Esophagus (tissue), 2 donors: Measurements from ENCODE around the gene EHD3. TPM values are rescaled to one million over a fixed set of nuclear protein-coding genes. Genes with fewer than 3 reads are reported as not detected.
A peak's percentile ranks its signal among the peaks of the same experiment; 100 is the strongest.

Experiments used
- H3K27ac ChIP-seq, 2 donors: one replicate each; pipeline ENCODE4 v1.5.1; 2013; ENCODE audit warnings: low read depth in 2 of 2, mild to moderate bottlenecking in 2 of 2, inconsistent platforms in 1 of 2, low read length in 1 of 2, moderate library complexity in 1 of 2
- H3K27me3 ChIP-seq, 2 donors: one replicate each; pipeline ENCODE4 v1.6.1; 2013; ENCODE audit warnings: low read length in 2 of 2, control low read depth in 1 of 2, mild to moderate bottlenecking in 1 of 2; ENCODE audit not compliant: insufficient read depth in 2 of 2, control insufficient read depth in 1 of 2
- H3K36me3 ChIP-seq, 2 donors: one replicate each; pipeline ENCODE4 v1.6.1; 2013; ENCODE audit warnings: low read length in 1 of 2; ENCODE audit not compliant: control insufficient read depth in 2 of 2, insufficient read depth in 2 of 2
- H3K4me1 ChIP-seq, 2 donors: one replicate each; pipeline ENCODE4 v1.6.1; 2013; ENCODE audit warnings: low read length in 1 of 2; ENCODE audit not compliant: control insufficient read depth in 2 of 2, insufficient read depth in 2 of 2
- H3K4me3 ChIP-seq, 2 donors: one replicate each; pipeline ENCODE4 v1.5.1; 2013; ENCODE audit warnings: low read length in 2 of 2, mild to moderate bottlenecking in 2 of 2, low read depth in 1 of 2, moderate library complexity in 1 of 2
- H3K9me3 ChIP-seq, 2 donors: one replicate each; pipeline ENCODE4 v1.6.1; 2013; ENCODE audit warnings: mild to moderate bottlenecking in 2 of 2, low read depth in 1 of 2, low read length in 1 of 2, moderate library complexity in 1 of 2; ENCODE audit not compliant: control insufficient read depth in 2 of 2, insufficient read depth in 1 of 2
- WGBS, 2 donors: extraction: QIAGEN DNeasy Blood & Tissue Kit; methylation state at CpG; one replicate each; pipeline ENCODE4 v1.1.7; 2013; 5-methylcytosine and 5-hydroxymethylcytosine counted together
- polyA plus RNA-seq, 2 donors: library from polyadenylated mRNA; stranded (reverse); fragments of 200-250 nt; gene quantifications; one replicate each; pipeline ENCODE4 v1.2.3, GENCODE V29; 2013
- donor health status: healthy with polysubstance abuse.
- donor health status: Bipolar disorder and iron deficiency.

Gene EHD3
- polyA plus RNA-seq, 2 donors = 24.1 to 27.4 TPM

DNA sequence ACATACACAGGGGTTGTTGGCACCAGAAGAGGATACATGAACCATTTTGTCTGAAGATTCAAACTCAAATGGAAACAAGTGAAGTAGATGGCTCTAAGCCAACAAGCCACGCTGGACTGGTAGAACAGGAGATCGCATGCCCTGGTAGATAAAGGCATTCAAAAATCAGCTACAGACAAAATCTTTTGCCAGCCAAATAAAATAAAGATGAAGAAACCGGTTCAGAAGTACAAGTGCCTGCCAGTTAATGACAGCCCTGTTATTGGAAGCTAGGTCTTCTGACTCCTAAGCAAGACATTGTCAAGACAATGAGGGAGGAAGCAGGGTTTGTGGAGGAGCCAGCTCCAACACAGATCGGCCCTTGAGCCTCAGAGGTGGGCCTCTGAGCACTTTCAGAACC, 52.3 kb downstream of the EHD3 start:
- Histone ChIP-seq H3K36me3 (peaks cover 0 to 2% of the 10 kb centered on the region in 2 donors), H3K9me3 (no peaks in the 10 kb centered on the region), H3K27ac (peak overlapping the region; percentile 77 to 92), H3K27me3 (no peaks in the 10 kb centered on the region), H3K4me1 (peaks cover 0 to 11% of the 10 kb centered on the region in 2 donors), H3K4me3 (no peak overlapping the region)
- 42 to 54% methylated on average over 4 of the region's 4 CpGs for WGBS, 2 donors

GRCh38 chr2:31286961-31287550, 53.1 kb downstream of the EHD3 start:
- Histone ChIP-seq H3K4me1 (peaks cover 0 to 11% of the 10 kb centered on the region in 2 donors), H3K9me3 (no peaks in the 10 kb centered on the region), H3K36me3 (peaks cover 0 to 2% of the 10 kb centered on the region in 2 donors), H3K27me3 (no peaks in the 10 kb centered on the region), H3K4me3 (no peak overlapping the region), H3K27ac (peak overlapping the region; percentile 77 to 82)
- 74 to 83% methylated on average over 5 of the region's 5 CpGs for WGBS, 2 donors

DNA sequence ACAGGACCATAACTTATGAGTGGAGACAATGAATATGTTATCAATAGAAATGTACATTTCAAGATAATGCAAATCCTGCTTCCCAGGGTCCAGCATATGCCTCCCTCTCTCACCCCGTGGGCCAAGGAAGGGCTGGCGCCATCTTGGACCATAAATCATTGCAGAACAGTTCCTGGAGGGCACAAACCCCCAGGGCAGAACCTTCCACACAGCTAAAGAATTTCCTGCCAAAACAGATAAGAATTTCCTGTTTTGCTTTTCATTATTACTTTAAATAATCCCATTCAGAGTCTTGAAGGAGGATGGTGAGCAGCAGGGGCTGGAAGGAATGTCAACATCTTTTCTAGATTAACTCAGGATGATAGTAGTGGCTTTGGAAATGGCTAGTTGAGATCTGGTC, 53.7 kb downstream of the EHD3 start:
- Histone ChIP-seq H3K9me3 (no peaks in the 10 kb centered on the region), H3K4me1 (peaks cover 0 to 11% of the 10 kb centered on the region in 2 donors)

DNA sequence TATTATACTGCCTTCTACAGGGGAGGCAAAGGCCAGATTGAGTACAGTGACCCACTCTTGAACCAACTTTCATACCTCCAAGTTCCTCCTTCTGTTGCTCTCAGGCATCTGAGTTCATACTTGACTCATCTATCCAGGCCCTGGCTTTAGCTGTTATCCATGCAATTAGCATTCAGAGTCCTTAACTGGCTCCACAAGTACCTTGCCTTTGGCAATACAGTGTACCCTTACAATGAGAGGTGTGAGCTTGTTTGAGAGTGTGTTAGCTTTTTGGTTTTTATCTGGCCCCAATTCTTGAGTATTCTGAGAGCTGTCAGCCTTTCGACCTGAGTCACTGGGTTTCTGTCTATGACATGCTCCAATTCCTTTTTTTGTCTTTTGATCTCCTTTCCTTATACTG, 60.2 kb downstream of the EHD3 start:
- no peaks in the 10 kb centered on the region for H3K27me3 ChIP-seq
- peak overlapping the region; percentile 68 to 88 for H3K27ac ChIP-seq
- H3K36me3 ChIP-seq = no peaks in the 10 kb centered on the region
- peaks cover 3 to 22% of the 10 kb centered on the region in 2 donors for H3K4me1 ChIP-seq
- no peak overlapping the region for H3K4me3 ChIP-seq
- H3K9me3 ChIP-seq = no peaks in the 10 kb centered on the region
- WGBS, 2 donors = 53 to 65% methylated on average over 1 of the region's 1 CpG

More for the DNA sequence above, 53.7 kb downstream of the EHD3 start:
- WGBS, 2 donors = 39 to 48% methylated on average over 2 of the region's 2 CpGs
- peaks cover 0 to 2% of the 10 kb centered on the region in 2 donors for H3K36me3 ChIP-seq
- H3K4me3 ChIP-seq = no peak overlapping the region
- no peaks in the 10 kb centered on the region for H3K27me3 ChIP-seq
- H3K27ac ChIP-seq = no peak overlapping the region

DNA sequence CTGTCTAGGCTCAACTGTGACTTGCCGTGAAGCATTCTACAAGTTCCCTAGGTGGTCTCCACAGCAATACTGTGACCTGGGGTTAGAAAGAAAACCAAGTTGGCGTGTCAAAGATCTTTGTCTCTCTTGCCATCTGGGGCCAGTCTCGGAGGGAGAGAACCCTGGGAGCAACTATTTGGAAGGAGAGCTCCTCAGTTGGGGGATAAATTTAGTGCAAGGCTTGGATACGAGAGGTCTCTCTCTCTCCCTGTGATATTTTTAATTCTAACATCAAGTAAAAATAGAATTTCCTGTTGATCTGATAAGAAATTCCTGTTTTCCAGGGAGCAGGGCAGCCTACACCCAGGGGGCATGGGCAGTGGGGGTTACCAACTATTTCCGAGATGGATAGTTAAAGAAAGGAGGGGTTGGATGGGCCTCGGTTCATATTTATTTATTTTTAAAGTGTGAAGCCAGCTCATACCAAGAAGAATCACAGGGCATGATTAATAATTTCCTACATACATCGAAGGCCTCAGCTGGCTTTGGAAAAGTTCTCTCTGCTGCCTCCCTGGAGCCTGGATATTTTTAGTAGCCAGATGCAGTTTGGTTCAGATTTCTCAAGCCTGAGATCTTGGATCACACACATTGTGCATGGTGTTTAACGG, 62.8 kb downstream of the EHD3 start:
- H3K4me3 ChIP-seq = no peak overlapping the region
- no peaks in the 10 kb centered on the region for H3K36me3 ChIP-seq
- no peaks in the 10 kb centered on the region for H3K9me3 ChIP-seq
- peaks cover 3 to 22% of the 10 kb centered on the region in 2 donors for H3K4me1 ChIP-seq
- WGBS, 2 donors = 43 to 51% methylated on average over 8 of the region's 8 CpGs
- no peaks in the 10 kb centered on the region for H3K27me3 ChIP-seq
- peak overlapping the region; percentile 62 to 79 for H3K27ac ChIP-seq

- Histone ChIP-seq H3K36me3 (no peaks in the 10 kb centered on the region), H3K9me3 (no peaks in the 10 kb centered on the region), H3K27ac (peak overlapping the region; percentile 62 to 79), H3K4me3 (no peak overlapping the region), H3K27me3 (no peaks in the 10 kb centered on the region), H3K4me1 (peaks cover 3 to 22% of the 10 kb centered on the region in 2 donors)
- 37 to 38% methylated on average over 1 of the region's 1 CpG for WGBS, 2 donors
These were observed 63.8 kb downstream of the EHD3 start for GRCh38 chr2:31297751-31298150.

GRCh38 chr2:31299547-31299946, 65.6 kb downstream of the EHD3 start:
- no peak overlapping the region for H3K4me3 ChIP-seq
- no peaks in the 10 kb centered on the region for H3K27me3 ChIP-seq
- no peaks in the 10 kb centered on the region for H3K36me3 ChIP-seq
- no peaks in the 10 kb centered on the region for H3K9me3 ChIP-seq
- peaks cover 3 to 15% of the 10 kb centered on the region in 2 donors for H3K4me1 ChIP-seq
- 65 to 72% methylated on average over 4 of the region's 4 CpGs for whole genome bisulfite sequencing, 2 donors
- H3K27ac ChIP-seq = no peak overlapping the region

GRCh38 chr2:31300309-31300708, 66.4 kb downstream of the EHD3 start:
- no peak overlapping the region for H3K4me3 ChIP-seq
- no peaks in the 10 kb centered on the region for H3K9me3 ChIP-seq
- peaks cover 3 to 12% of the 10 kb centered on the region in 2 donors for H3K4me1 ChIP-seq
- H3K27me3 ChIP-seq = no peaks in the 10 kb centered on the region
- H3K27ac ChIP-seq = no peak overlapping the region
- no peaks in the 10 kb centered on the region for H3K36me3 ChIP-seq

DNA sequence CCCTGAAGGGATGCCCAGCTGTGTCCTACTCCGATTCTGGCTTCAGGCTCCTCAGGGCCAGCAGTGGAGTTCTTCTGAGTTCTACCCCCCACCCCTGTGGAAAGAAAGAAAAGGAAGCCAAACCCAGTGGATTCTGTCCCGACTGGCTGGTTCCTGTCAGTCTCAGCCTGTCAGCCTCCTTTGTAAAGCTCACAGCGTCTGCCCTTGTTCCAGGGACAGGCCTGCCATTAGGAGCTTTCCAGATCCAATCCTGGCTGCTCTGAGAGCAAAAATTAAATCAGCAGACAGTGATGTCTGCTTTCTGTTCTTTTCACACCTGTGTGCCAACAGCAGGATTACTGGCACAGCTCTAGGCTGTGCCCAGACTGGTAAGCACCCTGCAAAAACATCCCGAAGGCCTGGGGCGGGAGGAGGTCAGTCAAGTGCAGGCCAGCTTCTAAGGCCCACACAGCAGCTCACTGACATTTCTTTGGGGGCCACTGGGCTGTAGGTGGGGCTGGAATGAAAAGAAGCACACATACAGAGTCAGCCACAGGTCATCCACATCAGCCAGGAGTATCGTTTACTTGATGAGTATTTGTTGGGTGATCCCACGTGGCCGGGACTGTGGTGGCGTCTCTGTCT, 69.1 kb downstream of the EHD3 start:
- no peak overlapping the region for H3K4me3 ChIP-seq
- H3K27ac ChIP-seq = peak overlapping the region; percentile 47 to 61
- H3K4me1 ChIP-seq = no peaks in the 10 kb centered on the region
- H3K36me3 ChIP-seq = no peaks in the 10 kb centered on the region
- no peaks in the 10 kb centered on the region for H3K9me3 ChIP-seq
- H3K27me3 ChIP-seq = no peaks in the 10 kb centered on the region
- WGBS, 2 donors = 40 to 61% methylated on average over 9 of the region's 9 CpGs
